Measurements from ENCODE around the gene NLGN1.

NLGN1 gene

GRCh38 chr3:174243171-174243570 lies 845.6 kb downstream of the NLGN1 start:
- no peak for DNase-seq

DNA sequence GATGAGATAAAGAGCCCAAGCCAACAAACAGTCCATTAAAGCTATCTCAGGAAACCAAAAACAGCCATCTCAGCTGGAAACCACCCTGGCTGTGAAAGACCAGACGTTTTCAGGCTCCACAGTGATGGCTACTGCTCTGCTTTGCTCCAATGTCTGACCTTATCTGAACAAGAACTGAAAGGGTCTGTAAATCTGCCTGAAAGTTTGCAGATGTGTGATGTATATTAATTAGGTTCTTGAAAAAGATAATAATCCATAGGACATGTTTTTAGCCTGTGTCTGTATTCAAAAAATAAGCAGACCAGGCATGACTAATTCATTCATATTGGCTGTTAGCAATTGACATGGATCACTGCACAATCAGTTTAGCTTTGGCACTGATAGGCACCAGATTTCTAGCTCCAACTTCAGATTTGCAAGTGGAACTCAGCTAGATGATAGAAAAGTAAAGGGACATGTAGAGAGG lies 850.2 kb downstream of the NLGN1 start:
- no peak for DNase-seq

GRCh38 chr3:174251681-174252080 lies 854.1 kb downstream of the NLGN1 start:
- DNase-seq = no peak

GRCh38 chr3:174253196-174253823 lies 855.8 kb downstream of the NLGN1 start:
- DNase-seq = no peak

- DNase-seq = no peak
Measured at GRCh38 chr3:174253940-174254339, 856.4 kb downstream of the NLGN1 start.

- no peak for DNase-seq
Measured at GRCh38 chr3:174255454-174255853, 857.9 kb downstream of the NLGN1 start.

- no peak for DNase-seq
Measured at GRCh38 chr3:174266476-174266875, 868.9 kb downstream of the NLGN1 start.

DNA sequence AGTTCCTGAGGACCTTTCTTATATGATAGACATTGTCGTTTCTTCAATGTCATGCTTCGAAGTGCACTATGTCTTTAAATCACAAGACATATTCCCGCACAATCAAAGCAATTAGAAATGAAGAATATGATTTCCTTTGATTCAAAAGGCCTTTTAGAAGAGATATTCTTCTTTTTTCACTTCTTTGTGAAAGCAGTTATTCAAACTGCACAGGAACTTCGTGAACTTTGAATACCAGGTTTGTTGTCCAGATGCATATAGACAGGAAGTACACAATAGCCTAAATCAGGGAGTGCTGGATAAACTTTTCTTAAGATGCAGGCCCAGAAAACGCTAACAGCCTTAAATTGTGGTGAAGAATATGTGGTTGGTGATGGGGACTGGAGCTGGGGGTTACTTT lies 870.5 kb downstream of the NLGN1 start:
- DNase-seq = no peak

DNA sequence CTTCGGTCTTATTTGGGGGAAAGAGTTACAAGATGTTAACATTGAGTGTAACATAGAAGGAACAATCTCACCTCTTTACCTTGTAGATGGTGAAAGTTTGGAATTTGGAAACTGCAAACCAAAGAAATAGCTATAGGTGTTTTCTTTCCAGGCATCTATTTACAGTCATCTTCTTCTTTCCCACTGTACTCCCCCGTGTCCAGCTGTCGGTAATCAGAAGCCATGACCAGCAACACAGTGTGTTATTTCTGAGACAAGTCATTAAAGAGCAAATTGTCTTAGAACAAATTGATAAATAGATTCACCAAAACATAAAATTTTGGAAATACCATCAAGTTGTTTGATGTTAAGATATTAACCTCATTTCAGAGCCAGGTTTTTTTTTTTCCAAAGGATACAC lies 871.0 kb downstream of the NLGN1 start:
- DNase-seq = no peak

GRCh38 chr3:174270841-174271240 lies 873.3 kb downstream of the NLGN1 start:
- DNase-seq = no peak

- DNase-seq = no peak
Measured at GRCh38 chr3:174275336-174275735, 877.8 kb downstream of the NLGN1 start.

- no peak for DNase-seq
Measured at GRCh38 chr3:174276826-174277225, 879.3 kb downstream of the NLGN1 start.

- no peak for DNase-seq
Measured at GRCh38 chr3:174278094-174278493, 880.5 kb downstream of the NLGN1 start.

DNA sequence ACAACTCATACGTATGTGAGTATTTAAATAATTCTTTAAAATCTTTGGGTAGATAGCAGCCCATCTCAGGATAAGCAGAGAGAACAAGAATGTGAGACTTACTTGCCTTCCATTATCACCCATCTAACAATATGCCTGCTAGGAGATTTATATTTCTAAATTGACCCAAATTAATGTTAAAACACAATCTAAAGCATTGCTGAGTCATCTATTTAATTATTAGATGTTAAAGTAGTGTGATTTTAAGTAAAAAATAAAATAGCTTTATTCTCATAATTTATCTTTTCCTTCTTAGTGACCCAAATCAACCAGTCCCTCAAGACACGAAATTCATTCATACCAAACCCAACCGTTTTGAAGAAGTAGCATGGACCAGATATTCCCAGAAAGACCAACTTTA lies 882.6 kb downstream of the NLGN1 start:
- no peak for DNase-seq

GRCh38 chr3:174285242-174285864 lies 887.8 kb downstream of the NLGN1 start:
- no peak for DNase-seq

- no peak for DNase-seq
Measured at GRCh38 chr3:174287705-174288104, 890.2 kb downstream of the NLGN1 start.

DNA sequence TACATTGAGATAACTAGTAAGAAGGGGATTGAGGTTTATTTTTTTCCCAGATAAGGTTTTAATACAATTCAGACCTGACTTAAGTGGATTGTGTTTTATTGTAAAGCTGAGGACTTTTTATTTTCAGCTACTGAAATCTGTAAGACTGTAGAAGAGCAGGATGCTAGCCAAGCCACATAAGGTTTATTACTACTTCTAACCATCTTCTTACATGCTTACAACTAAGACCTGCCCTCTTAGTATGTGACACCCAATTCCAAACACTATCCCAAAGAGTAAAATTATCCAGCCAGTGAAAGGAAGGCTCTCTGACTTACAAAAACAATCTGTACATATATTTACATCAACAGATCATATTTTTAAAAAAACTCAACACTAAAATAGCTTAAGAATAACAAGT lies 897.1 kb downstream of the NLGN1 start:
- DNase-seq = no peak

GRCh38 chr3:174295306-174296092 lies 898.0 kb downstream of the NLGN1 start:
- no peak for DNase-seq

DNA sequence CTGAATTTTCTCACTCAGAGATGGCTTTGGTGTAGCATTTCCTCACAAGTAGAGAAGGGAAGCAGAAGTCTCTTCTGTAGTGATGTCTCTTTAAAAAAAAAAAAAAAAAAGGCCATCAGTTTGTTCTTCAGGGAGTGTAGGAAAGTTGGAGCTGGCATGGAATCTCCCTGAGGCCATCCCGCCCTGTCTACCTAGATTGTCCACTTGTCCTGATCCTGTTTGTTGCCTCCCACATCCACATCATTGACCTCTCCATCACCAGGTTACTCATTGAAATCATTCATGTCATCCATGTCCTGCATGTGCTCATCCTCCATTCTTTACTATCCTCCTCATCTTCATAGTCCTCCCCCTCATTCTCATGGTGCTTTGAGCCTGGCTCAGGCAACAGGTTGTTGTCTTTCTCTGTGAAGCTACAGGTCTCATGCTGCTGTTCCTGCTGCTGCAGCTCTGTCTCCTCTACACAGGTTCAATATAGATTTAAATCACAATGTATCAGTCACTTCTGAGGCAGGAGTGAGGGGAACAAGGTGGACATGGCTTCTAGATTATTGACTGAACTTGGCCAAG lies 905.3 kb downstream of the NLGN1 start:
- no peak for DNase-seq

GRCh38 chr3:174303907-174304560 lies 906.5 kb downstream of the NLGN1 start:
- DNase-seq = no peak

GRCh38 chr3:174308736-174309135 lies 911.2 kb downstream of the NLGN1 start:
- no peak for DNase-seq

DNA sequence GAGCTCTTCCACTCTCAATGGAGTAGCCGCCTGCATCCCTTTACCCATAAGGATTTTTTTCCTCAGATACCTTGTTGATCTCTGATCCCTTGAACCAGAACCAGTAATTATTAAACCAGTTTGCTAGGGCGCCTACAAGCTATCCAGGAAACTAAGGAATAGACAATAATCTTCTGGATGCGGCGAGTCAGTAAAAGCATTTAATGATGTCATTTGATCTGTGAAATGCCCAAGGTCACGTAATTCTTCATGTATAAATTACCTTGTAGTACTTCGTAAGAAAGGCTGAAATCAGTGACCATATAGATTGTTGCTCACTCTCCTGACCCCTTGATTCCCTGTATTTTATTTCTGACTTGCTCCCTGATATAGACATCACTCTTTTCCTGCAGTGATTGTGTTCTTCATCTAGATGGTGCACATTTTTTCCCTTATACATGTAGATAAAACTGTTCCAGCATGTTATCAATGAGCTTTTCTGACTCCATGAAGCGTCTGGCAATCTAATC lies 913.0 kb downstream of the NLGN1 start:
- no peak for DNase-seq

GRCh38 chr3:174315225-174315624 lies 917.7 kb downstream of the NLGN1 start:
- no peak for DNase-seq

Data from stimulated activated CD4-positive, alpha-beta T cell treated with anti-CD3 and anti-CD28 coated beads, Interleukin-2, amount 100 ng/mL, for 24 hours (primary cell).